ENCODE measurements around the gene PRSS27. TPM values are rescaled to one million over a fixed set of nuclear protein-coding genes. Genes with fewer than 3 reads are reported as not detected.

The PRSS27 gene
- total RNA-seq, 4 donors from 2014 or later = 0.75 to 4.2 (median 2.2) TPM

GRCh38 chr16:2748757-2749455 lies 28.9 kb upstream of the PRSS27 start:
- H3K27ac ChIP-seq (replicated peaks in 1 of 4) = no peak overlapping the region
- no peaks in the 10 kb centered on the region for H3K27me3 ChIP-seq
- H3K36me3 ChIP-seq = no peaks in the 10 kb centered on the region
- WGBS = 80% methylated on average over 6 of the region's 7 CpGs
- TF ChIP-seq POLR2A (IDR thresholded peaks at IDR 0.05; ENCODE audit: low read depth) (no peak), EP300 (IDR thresholded peaks at IDR 0.05) (no peak), CTCF (IDR thresholded peaks at IDR 0.05) (no peak), POLR2AphosphoS5 (IDR thresholded peaks at IDR 0.05) (no peak)
- no peak overlapping the region for H3K4me3 ChIP-seq
- H3K9me3 ChIP-seq = no peaks in the 10 kb centered on the region
- H3K4me1 ChIP-seq = peaks cover 10 to 17% (median 14%) of the 10 kb centered on the region in 4 donors
- DNase-seq (ENCODE audit: extremely low spot score) = no peak
- intact Hi-C loops (cut with DNase I) = no loop called here

GRCh38 chr16:2745961-2746360 lies 25.9 kb upstream of the PRSS27 start:
- intact Hi-C loops (cut with DNase I) = no loop called here
- H3K27me3 ChIP-seq = peaks cover 0 to 14% (median 0%) of the 10 kb centered on the region in 4 donors
- WGBS = 78% methylated on average over 7 of the region's 9 CpGs
- no peak overlapping the region for H3K4me3 ChIP-seq
- no peaks in the 10 kb centered on the region for H3K36me3 ChIP-seq
- no peak for DNase-seq (ENCODE audit: extremely low spot score)
- H3K27ac ChIP-seq (replicated peaks in 1 of 4) = no peak overlapping the region
- H3K4me1 ChIP-seq = peaks cover 0 to 2% (median under 1%) of the 10 kb centered on the region in 4 donors
- H3K9me3 ChIP-seq = no peaks in the 10 kb centered on the region
- TF ChIP-seq POLR2A (IDR thresholded peaks at IDR 0.05; ENCODE audit: low read depth) = no peak

GRCh38 chr16:2745116-2745890 lies 25.3 kb upstream of the PRSS27 start:
- Histone ChIP-seq H3K27me3 (peaks cover 0 to 20% (median 0%) of the 10 kb centered on the region in 4 donors), H3K4me1 (no peaks in the 10 kb centered on the region), H3K9me3 (no peaks in the 10 kb centered on the region), H3K27ac (replicated peaks in 1 of 4) (no peak overlapping the region), H3K36me3 (no peaks in the 10 kb centered on the region), H3K4me3 (no peak overlapping the region)
- DNase-seq (ENCODE audit: extremely low spot score) = no peak
- intact Hi-C loops (cut with DNase I) = no loop called here
- 71% methylated on average over 15 of the region's 15 CpGs for WGBS
- TF ChIP-seq POLR2AphosphoS5 (IDR thresholded peaks at IDR 0.05) (no peak), EP300 (IDR thresholded peaks at IDR 0.05) (no peak), POLR2A (IDR thresholded peaks at IDR 0.05; ENCODE audit: low read depth) (no peak), CTCF (IDR thresholded peaks at IDR 0.05) (no peak)

GRCh38 chr16:2744711-2745110 lies 24.7 kb upstream of the PRSS27 start:
- Histone ChIP-seq H3K27me3 (peaks cover 0 to 26% (median 0%) of the 10 kb centered on the region in 4 donors), H3K4me3 (no peak overlapping the region), H3K4me1 (no peaks in the 10 kb centered on the region), H3K36me3 (no peaks in the 10 kb centered on the region), H3K27ac (replicated peaks in 1 of 4) (no peak overlapping the region), H3K9me3 (no peaks in the 10 kb centered on the region)
- intact Hi-C loops (cut with DNase I) = no loop called here
- no peak for DNase-seq (ENCODE audit: extremely low spot score)
- WGBS = 90% methylated on average over 6 of the region's 6 CpGs
- TF ChIP-seq POLR2A (IDR thresholded peaks at IDR 0.05; ENCODE audit: low read depth) (no peak), EP300 (IDR thresholded peaks at IDR 0.05) (no peak), CTCF (IDR thresholded peaks at IDR 0.05) (no peak), POLR2AphosphoS5 (IDR thresholded peaks at IDR 0.05) (no peak)

- no peak for DNase-seq (ENCODE audit: extremely low spot score)
- Histone ChIP-seq H3K36me3 (no peaks in the 10 kb centered on the region), H3K4me1 (no peaks in the 10 kb centered on the region), H3K4me3 (no peak overlapping the region), H3K9me3 (no peaks in the 10 kb centered on the region), H3K27ac (replicated peaks in 1 of 4) (no peak overlapping the region), H3K27me3 (peaks cover 0 to 41% (median 0%) of the 10 kb centered on the region in 4 donors)
- TF ChIP-seq POLR2A (IDR thresholded peaks at IDR 0.05; ENCODE audit: low read depth) (no peak), EP300 (IDR thresholded peaks at IDR 0.05) (no peak), CTCF (IDR thresholded peaks at IDR 0.05) (no peak), POLR2AphosphoS5 (IDR thresholded peaks at IDR 0.05) (no peak)
- intact Hi-C loops (cut with DNase I) = no loop called here
- WGBS = 87% methylated on average over 16 of the region's 19 CpGs
Measured at GRCh38 chr16:2743007-2743810, 23.2 kb upstream of the PRSS27 start.

Measured in esophagus muscularis mucosa (tissue), 4 donors.